IPS-20b (cell line): ENCODE results near the gene FAM162A.

Experiments
- H3K27ac ChIP-seq: one replicate; pipeline ENCODE4 v1.5.1; 2013; ENCODE audit warnings: low read length
- H3K27me3 ChIP-seq: 2 replicates; pipeline ENCODE4 v1.6.1; 2013; ENCODE audit warnings: mild to moderate bottlenecking, low read length, inconsistent platforms; ENCODE audit not compliant: insufficient read depth
- H3K36me3 ChIP-seq: 2 replicates; pipeline ENCODE4 v1.6.1; 2013; ENCODE audit warnings: low read depth, mild to moderate bottlenecking, inconsistent platforms, low read length, moderate library complexity; ENCODE audit not compliant: insufficient read depth
- H3K4me1 ChIP-seq: 2 replicates; pipeline ENCODE4 v1.6.1; 2013; ENCODE audit warnings: mild to moderate bottlenecking, control low read depth, inconsistent platforms, low read length, moderate library complexity; ENCODE audit not compliant: insufficient read depth
- H3K4me3 ChIP-seq: 2 replicates; pipeline ENCODE4 v1.5.1; 2013; ENCODE audit warnings: mild to moderate bottlenecking, low read length, inconsistent platforms
- H3K9ac ChIP-seq: 2 replicates; pipeline ENCODE4 v1.6.1; 2013; ENCODE audit warnings: low read depth, mild to moderate bottlenecking, inconsistent platforms, low read length, moderate library complexity
- H3K9me3 ChIP-seq: 2 replicates; pipeline ENCODE4 v1.6.1; 2013; ENCODE audit warnings: mild to moderate bottlenecking, low read depth, low read length, inconsistent platforms; ENCODE audit not compliant: insufficient read depth

FAM162A gene

GRCh38 chr3:122390665-122391064 is 6.7 kb downstream of the FAM162A start:
- 0 out of 2 replicates have a peak, but pooled peaks cover 6% of the 10 kb centered on the region for H3K36me3 ChIP-seq
- H3K4me3 ChIP-seq = no peak overlapping the region
- H3K27ac ChIP-seq = no peak overlapping the region
- H3K9me3 ChIP-seq = no peaks in the 10 kb centered on the region
- no peak overlapping the region for H3K9ac ChIP-seq
- H3K27me3 ChIP-seq = no peaks in the 10 kb centered on the region
- H3K4me1 ChIP-seq = peaks cover 5% of the 10 kb centered on the region; the same call in 1 of the 2 replicates

- H3K9me3 ChIP-seq = no peaks in the 10 kb centered on the region
Observed at GRCh38 chr3:122391681-122392446, 7.9 kb downstream of the FAM162A start.

GRCh38 chr3:122392868-122393844 is 9.2 kb downstream of the FAM162A start:
- no peak overlapping the region for H3K9ac ChIP-seq

More at GRCh38 chr3:122391681-122392446, 7.9 kb downstream of the FAM162A start:
- H3K4me3 ChIP-seq = no peak overlapping the region
- no peak overlapping the region for H3K27ac ChIP-seq
- no peak overlapping the region for H3K9ac ChIP-seq
- 0 out of 2 replicates have a peak, but pooled peaks cover 4% of the 10 kb centered on the region for H3K36me3 ChIP-seq
- no peaks in the 10 kb centered on the region for H3K27me3 ChIP-seq
- peaks cover 5% of the 10 kb centered on the region; the same call in 1 of the 2 replicates for H3K4me1 ChIP-seq

GRCh38 chr3:122394173-122394572 is 10.2 kb downstream of the FAM162A start:
- H3K4me1 ChIP-seq = peaks cover 5% of the 10 kb centered on the region; the same call in 1 of the 2 replicates
- H3K27ac ChIP-seq = no peak overlapping the region
- H3K9me3 ChIP-seq = no peaks in the 10 kb centered on the region
- H3K36me3 ChIP-seq = no peaks in the 10 kb centered on the region
- no peaks in the 10 kb centered on the region for H3K27me3 ChIP-seq
- H3K9ac ChIP-seq = no peak overlapping the region
- no peak overlapping the region for H3K4me3 ChIP-seq

More at GRCh38 chr3:122392868-122393844, 9.2 kb downstream of the FAM162A start:
- H3K4me3 ChIP-seq = no peak overlapping the region
- no peaks in the 10 kb centered on the region for H3K27me3 ChIP-seq
- H3K4me1 ChIP-seq = peaks cover 5% of the 10 kb centered on the region; the same call in 1 of the 2 replicates
- no peaks in the 10 kb centered on the region for H3K36me3 ChIP-seq
- no peak overlapping the region for H3K27ac ChIP-seq
- no peaks in the 10 kb centered on the region for H3K9me3 ChIP-seq

- H3K4me3 ChIP-seq = no peak overlapping the region
- no peak overlapping the region for H3K9ac ChIP-seq
- H3K36me3 ChIP-seq = no peaks in the 10 kb centered on the region
- H3K27ac ChIP-seq = no peak overlapping the region
- H3K27me3 ChIP-seq = no peaks in the 10 kb centered on the region
- peaks cover 5% of the 10 kb centered on the region; the same call in 1 of the 2 replicates for H3K4me1 ChIP-seq
- no peaks in the 10 kb centered on the region for H3K9me3 ChIP-seq
Observed at GRCh38 chr3:122395582-122395981, 11.6 kb downstream of the FAM162A start.

- H3K4me1 ChIP-seq = peaks cover 5% of the 10 kb centered on the region; the same call in 1 of the 2 replicates
- H3K4me3 ChIP-seq = no peak overlapping the region
- no peaks in the 10 kb centered on the region for H3K9me3 ChIP-seq
Observed at GRCh38 chr3:122396511-122396910, 12.5 kb downstream of the FAM162A start.

GRCh38 chr3:122397201-122397600 is 13.2 kb downstream of the FAM162A start:
- Histone ChIP-seq H3K4me1 (peaks cover 5% of the 10 kb centered on the region; the same call in 1 of the 2 replicates), H3K9ac (no peak overlapping the region), H3K9me3 (no peaks in the 10 kb centered on the region), H3K4me3 (no peak overlapping the region), H3K36me3 (no peaks in the 10 kb centered on the region), H3K27me3 (no peaks in the 10 kb centered on the region), H3K27ac (no peak overlapping the region)

More at GRCh38 chr3:122396511-122396910, 12.5 kb downstream of the FAM162A start:
- H3K9ac ChIP-seq = no peak overlapping the region
- no peaks in the 10 kb centered on the region for H3K36me3 ChIP-seq
- no peak overlapping the region for H3K27ac ChIP-seq
- no peaks in the 10 kb centered on the region for H3K27me3 ChIP-seq

GRCh38 chr3:122398920-122399319 is 14.9 kb downstream of the FAM162A start:
- Histone ChIP-seq H3K9ac (no peak overlapping the region), H3K27me3 (no peaks in the 10 kb centered on the region), H3K9me3 (no peaks in the 10 kb centered on the region), H3K27ac (no peak overlapping the region), H3K4me3 (no peak overlapping the region), H3K36me3 (peaks cover 9% of the 10 kb centered on the region), H3K4me1 (peaks cover 3% of the 10 kb centered on the region; the same call in 1 of the 2 replicates)

- no peak overlapping the region for H3K4me3 ChIP-seq
Observed at GRCh38 chr3:122403489-122403888, 19.5 kb downstream of the FAM162A start.

GRCh38 chr3:122405015-122405414 is 21.0 kb downstream of the FAM162A start:
- no peaks in the 10 kb centered on the region for H3K27me3 ChIP-seq
- no peaks in the 10 kb centered on the region for H3K9me3 ChIP-seq
- peaks cover 54% of the 10 kb centered on the region for H3K36me3 ChIP-seq
- no peak overlapping the region for H3K4me3 ChIP-seq
- H3K27ac ChIP-seq = no peak overlapping the region
- no peaks in the 10 kb centered on the region for H3K4me1 ChIP-seq
- H3K9ac ChIP-seq = no peak overlapping the region

More at GRCh38 chr3:122403489-122403888, 19.5 kb downstream of the FAM162A start:
- peaks cover 45% of the 10 kb centered on the region for H3K36me3 ChIP-seq
- H3K4me1 ChIP-seq = no peaks in the 10 kb centered on the region
- H3K27me3 ChIP-seq = no peaks in the 10 kb centered on the region
- no peaks in the 10 kb centered on the region for H3K9me3 ChIP-seq
- no peak overlapping the region for H3K27ac ChIP-seq
- H3K9ac ChIP-seq = no peak overlapping the region

GRCh38 chr3:122406198-122406597 is 22.2 kb downstream of the FAM162A start:
- Histone ChIP-seq H3K9ac (no peak overlapping the region), H3K27me3 (no peaks in the 10 kb centered on the region), H3K4me3 (no peak overlapping the region), H3K27ac (no peak overlapping the region), H3K9me3 (no peaks in the 10 kb centered on the region), H3K4me1 (no peaks in the 10 kb centered on the region), H3K36me3 (peaks cover 65% of the 10 kb centered on the region)
